Fibroblast of mammary gland (primary cell): ENCODE data around the gene PDE6A.

Experiments used
- DNase-seq: peaks from one replicate; pipeline ENCODE4 v3.0.0-alpha.2; 2010; ENCODE audit warnings: low read depth
- H3K4me3 ChIP-seq: 2 replicates; pipeline ENCODE4 v1.5.1; 2011; ENCODE audit warnings: low read depth, mild to moderate bottlenecking, low read length, moderate library complexity; ENCODE audit not compliant: control insufficient read depth
- TF ChIP-seq, protein P1 (sequence below): conservative IDR thresholded peaks from 2 replicates; pipeline ENCODE4 v1.5.1; 2011; ENCODE audit warnings: low read depth, low read length, inconsistent platforms; ENCODE audit not compliant: control insufficient read depth, insufficient read depth

The PDE6A gene

DNA sequence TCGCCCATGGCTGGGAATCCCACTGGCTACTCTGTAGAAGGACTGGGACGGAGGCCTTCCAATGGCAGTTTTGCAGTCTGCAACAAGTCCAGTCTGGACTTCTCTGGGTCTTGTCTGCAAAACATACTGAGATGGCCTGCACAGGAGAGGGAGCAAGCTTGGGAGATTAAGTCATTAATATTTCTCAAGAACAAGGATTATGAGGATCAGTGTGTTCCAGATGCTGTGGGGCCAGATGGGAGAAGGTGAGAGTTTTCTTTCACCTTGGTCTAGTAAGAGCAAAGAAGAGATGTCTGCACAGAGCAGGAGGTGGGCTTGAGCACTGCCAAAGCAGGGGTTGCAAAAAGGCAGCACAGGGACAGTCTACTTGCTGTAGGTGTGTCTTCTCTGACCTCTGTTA is at the start of gene PDE6A:
PDE6A (minus strand) TSS at position 128 of the 400 bp plus-strand sequence; CDS start at position 8, 120 bp downstream.
- TF ChIP-seq, protein P1, sequence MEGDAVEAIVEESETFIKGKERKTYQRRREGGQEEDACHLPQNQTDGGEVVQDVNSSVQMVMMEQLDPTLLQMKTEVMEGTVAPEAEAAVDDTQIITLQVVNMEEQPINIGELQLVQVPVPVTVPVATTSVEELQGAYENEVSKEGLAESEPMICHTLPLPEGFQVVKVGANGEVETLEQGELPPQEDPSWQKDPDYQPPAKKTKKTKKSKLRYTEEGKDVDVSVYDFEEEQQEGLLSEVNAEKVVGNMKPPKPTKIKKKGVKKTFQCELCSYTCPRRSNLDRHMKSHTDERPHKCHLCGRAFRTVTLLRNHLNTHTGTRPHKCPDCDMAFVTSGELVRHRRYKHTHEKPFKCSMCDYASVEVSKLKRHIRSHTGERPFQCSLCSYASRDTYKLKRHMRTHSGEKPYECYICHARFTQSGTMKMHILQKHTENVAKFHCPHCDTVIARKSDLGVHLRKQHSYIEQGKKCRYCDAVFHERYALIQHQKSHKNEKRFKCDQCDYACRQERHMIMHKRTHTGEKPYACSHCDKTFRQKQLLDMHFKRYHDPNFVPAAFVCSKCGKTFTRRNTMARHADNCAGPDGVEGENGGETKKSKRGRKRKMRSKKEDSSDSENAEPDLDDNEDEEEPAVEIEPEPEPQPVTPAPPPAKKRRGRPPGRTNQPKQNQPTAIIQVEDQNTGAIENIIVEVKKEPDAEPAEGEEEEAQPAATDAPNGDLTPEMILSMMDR, result no peak
- no peak within 1 kb of the TSS for H3K4me3 ChIP-seq
- DNase-seq, result no peak

DNA sequence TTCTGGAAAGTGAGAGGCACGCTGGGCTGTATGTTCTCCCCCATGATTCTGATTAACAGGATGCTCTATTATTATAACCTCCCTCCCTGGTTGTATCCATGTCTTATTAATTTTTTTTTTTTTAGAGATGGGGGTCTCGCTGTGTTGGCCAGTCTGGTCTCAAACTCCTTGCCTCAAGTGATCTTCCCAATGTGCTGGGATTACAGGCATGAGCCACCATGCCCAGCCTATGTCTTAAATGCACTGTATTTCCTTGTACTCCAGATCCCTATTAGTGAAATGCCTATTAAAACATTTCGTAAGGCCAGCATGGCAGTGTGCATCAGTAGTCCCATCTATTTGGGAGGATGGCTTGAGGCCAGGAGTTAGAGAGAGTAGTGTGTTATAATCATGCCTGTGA is 48.9 kb upstream of the PDE6A start:
- no peak for DNase-seq
- H3K4me3 ChIP-seq, result no peak overlapping the region
- TF ChIP-seq, protein P1, result no peak

DNA sequence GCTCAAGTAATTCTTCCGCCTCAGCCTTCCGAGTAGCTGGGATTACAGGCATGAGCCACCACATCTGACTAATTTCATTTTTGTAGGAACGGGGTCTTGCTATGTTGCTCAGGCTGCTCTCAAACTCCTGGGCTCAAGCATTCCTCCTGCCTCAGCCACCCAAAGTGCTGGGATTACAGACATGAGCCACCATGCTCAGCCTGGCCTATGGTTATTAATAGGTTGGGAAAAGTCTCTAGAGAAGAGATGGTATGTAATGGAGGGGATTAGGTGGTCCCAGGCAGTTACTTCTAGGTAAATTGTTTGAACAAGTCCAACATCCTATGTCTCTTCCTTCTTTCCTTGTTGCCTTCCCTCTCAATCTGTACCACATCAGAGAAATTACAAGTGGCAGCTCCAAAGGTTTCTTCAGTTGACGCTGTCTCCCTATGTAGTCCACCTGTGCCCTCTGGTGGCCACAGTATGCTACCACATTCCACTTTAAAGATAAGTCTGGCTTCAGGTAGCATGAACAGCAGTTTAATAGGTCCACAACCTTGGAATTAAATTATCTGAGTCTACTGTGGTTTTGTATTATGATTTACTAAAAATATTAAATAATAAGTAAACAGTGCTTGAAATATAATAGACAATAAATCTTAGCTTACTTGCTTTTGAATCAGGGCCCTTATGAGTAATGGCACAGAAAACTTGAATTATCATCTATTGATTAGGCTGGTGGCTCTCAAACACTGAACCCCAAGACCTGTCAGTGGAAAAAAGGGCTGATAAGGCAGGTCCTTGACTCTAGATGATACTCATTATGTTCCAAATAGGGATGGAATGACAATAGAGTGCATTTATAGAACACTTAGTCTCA is 46.2 kb upstream of the PDE6A start:
- TF ChIP-seq, protein P1, result peak; percentile 95
- DNase-seq, result peak; percentile 74
- H3K4me3 ChIP-seq, result no peak overlapping the region

DNA sequence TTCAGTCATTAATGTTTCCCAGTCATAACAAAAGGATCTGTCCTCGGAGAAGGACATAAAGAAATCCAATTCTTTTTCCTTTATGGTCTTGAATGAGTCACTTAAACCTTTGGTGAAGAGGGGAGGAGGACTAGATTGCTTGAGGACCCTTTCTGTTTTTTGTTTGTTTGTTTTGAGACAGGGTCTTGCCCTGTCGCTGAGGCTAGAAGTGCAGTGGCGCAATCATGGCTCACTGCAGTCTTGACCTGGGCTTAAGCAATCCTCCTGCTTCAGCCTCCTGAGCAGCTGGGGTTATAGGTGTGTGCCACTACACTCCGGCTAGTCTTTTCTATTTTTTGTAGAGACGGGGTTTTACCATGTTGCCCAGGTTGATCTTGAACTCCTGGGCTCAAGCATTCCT is 43.5 kb upstream of the PDE6A start:
- no peak for DNase-seq
- H3K4me3 ChIP-seq, result no peak overlapping the region
- TF ChIP-seq, protein P1, result no peak

DNA sequence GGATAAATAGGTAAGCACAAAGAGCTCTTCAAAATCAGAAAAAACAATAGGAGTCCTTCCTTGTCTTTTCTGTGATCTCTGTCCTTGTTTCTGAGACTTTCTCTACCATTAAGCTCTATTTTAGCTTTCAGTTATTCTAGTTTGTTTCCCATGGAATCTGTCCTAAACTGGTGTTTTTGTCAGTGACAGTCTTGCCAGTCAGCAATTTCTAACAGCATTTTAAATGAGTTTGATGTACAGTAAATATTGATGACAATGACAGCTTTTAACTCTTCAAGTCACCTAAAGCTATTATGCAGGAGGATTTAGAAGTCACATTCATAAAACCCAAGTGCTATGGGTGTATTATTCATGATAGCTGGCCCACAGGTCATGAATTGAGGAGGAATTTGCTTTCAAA is 37.9 kb upstream of the PDE6A start:
- no peak for DNase-seq
- TF ChIP-seq, protein P1, result no peak
- H3K4me3 ChIP-seq, result no peak overlapping the region

DNA sequence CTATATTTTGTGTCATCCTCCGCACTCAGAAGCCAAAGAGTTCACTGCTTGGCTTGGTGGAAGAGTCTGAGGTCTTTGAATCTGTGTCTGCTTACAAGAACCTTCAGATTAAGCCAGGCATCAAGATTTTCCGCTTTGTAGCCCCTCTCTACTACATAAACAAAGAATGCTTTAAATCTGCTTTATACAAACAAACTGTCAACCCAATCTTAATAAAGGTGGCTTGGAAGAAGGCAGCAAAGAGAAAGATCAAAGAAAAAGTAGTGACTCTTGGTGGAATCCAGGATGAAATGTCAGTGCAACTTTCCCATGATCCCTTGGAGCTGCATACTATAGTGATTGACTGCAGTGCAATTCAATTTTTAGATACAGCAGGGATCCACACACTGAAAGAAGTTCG is 36.6 kb upstream of the PDE6A start:
- TF ChIP-seq, protein P1, result no peak
- no peak for DNase-seq
- H3K4me3 ChIP-seq, result no peak overlapping the region
